Upper lobe of left lung (tissue), 6 donors: ENCODE results near the gene FXYD4. TPM values are rescaled to one million over a fixed set of nuclear protein-coding genes. Genes with fewer than 3 reads are reported as not detected.
"Not testable (repeated sequence)": the region's sequence is repeated elsewhere in the genome, so short reads cannot be mapped to it uniquely, and the experiment has no call there.

Experiments used
- ATAC-seq, 2 donors: fragments of 200-7000 bp; cut with Tn5 transposase; one replicate each; pipeline ENCODE4 v1.9.1; 2022; ENCODE audit warnings: mild to moderate bottlenecking in 2 of 2, moderate library complexity in 2 of 2; ENCODE audit not compliant: low FRiP score in 2 of 2
- DNase-seq, 2 donors: peaks; one replicate each; pipeline ENCODE4 v3.0.0-alpha.2; 2019 to 2020
- H3K27ac ChIP-seq, 4 donors: fragments of 200-600 bp; sonication (generic); one replicate each; pipeline ENCODE4 v1.5.1; 2016 to 2019
- H3K27me3 ChIP-seq, 4 donors: fragments of 200-600 bp; sonication (generic); one replicate each; pipeline ENCODE4 v1.5.1; 2017 to 2019
- H3K36me3 ChIP-seq, 4 donors: fragments of 200-600 bp; sonication (generic); one replicate each; pipeline ENCODE4 v1.5.1; 2016 to 2019
- H3K4me1 ChIP-seq, 4 donors: fragments of 200-600 bp; sonication (generic); one replicate each; pipeline ENCODE4 v1.5.1; 2018 to 2019
- H3K4me3 ChIP-seq, 4 donors: fragments of 200-600 bp; sonication (generic); one replicate each; pipeline ENCODE4 v1.5.1; 2017 to 2019; ENCODE audit warnings: mild to moderate bottlenecking in 2 of 4, moderate library complexity in 1 of 4
- H3K9me3 ChIP-seq, 4 donors: fragments of 200-600 bp; sonication (generic); one replicate each; pipeline ENCODE4 v1.5.1; 2018 to 2019
- EP300 ChIP-seq, 4 donors: sonication (generic); formaldehyde crosslinking; IDR thresholded peaks; one replicate each; pipeline ENCODE4 v1.5.1; 2017; ENCODE audit warnings: antibody characterized with exemption in 4 of 4, control low read depth in 2 of 4
- POLR2A ChIP-seq, 4 donors: fragments of 450-650 bp; IDR thresholded peaks; one replicate each; pipeline ENCODE4 v1.5.1; 2016 to 2017; ENCODE audit warnings: antibody characterized with exemption in 4 of 4, mild to moderate bottlenecking in 2 of 4
- POLR2AphosphoS5 ChIP-seq, 2 donors: sonication (generic); formaldehyde crosslinking; IDR thresholded peaks; one replicate each; pipeline ENCODE4 v1.5.1; 2017; ENCODE audit warnings: antibody characterized with exemption in 2 of 2
- WGBS, 2 donors: methylation state at CpG; one replicate each; pipeline ENCODE4 v1.1.5; 2017 to 2018; 5-methylcytosine and 5-hydroxymethylcytosine counted together
- total RNA-seq, 6 donors: library from RNA; depleted of rRNA in 4 of 6; stranded (reverse); fragments of >200 nt in 4 of 6; gene quantifications; one replicate each; pipeline versions ENCODE4 v1.1.0 to v1.2.1, GENCODE V29; 2016 to 2021
- TF ChIP-seq, protein P1 (sequence below), 6 experiments: fragments of 450-650 bp in 4 of 6; fragments of 200-600 bp in 2 of 6; sonication (generic) in 2 of 6; IDR thresholded peaks; one replicate each; pipeline ENCODE4 v1.5.1; 2016 to 2019; ENCODE audit warnings: antibody characterized with exemption in 6 of 6
- donor health status: DM: no; HTN: no; CAD: no; lungs with moderate emphysema.
- donor health status: DM: no; HTN: yes; CAD: no; lungs with severe emphysema.

FXYD4 gene
- total RNA-seq, 6 donors from 2014 or later, result 2.5 to 4.0 (median 2.7) TPM; not detected in 3

DNA sequence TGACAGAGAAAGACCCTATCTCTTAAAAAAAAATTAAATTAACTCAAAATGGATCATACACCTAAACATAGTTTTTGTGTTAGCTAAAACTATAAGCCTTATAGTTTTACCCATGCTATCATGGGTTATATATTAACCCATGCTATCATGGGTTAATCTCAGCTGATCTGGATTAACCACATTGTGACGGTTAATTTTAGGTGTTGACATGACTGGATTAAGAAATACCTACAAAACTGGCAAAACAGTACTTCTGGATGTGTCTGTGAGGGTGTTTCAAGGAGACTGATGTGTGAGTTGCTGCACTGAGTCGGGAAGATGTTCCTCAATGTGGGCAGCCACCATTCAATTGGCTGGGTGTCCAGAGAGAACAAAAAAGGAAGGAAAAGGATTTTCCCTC is 44.3 kb upstream of the FXYD4 start:
- no peak overlapping the region for H3K4me3 ChIP-seq
- H3K27ac ChIP-seq, result no peak overlapping the region
- DNase-seq (no peak), ATAC-seq (no peak)
- no peaks in the 10 kb centered on the region for H3K36me3 ChIP-seq
- peaks cover 0 to 6% (median 0%) of the 10 kb centered on the region in 4 donors for H3K27me3 ChIP-seq
- H3K9me3 ChIP-seq, result no peaks in the 10 kb centered on the region
- peaks cover 9 to 15% (median 11%) of the 10 kb centered on the region in 4 donors for H3K4me1 ChIP-seq
- 54 to 65% methylated on average over 2 of the region's 2 CpGs for WGBS, 2 donors
- TF ChIP-seq, protein P1, sequence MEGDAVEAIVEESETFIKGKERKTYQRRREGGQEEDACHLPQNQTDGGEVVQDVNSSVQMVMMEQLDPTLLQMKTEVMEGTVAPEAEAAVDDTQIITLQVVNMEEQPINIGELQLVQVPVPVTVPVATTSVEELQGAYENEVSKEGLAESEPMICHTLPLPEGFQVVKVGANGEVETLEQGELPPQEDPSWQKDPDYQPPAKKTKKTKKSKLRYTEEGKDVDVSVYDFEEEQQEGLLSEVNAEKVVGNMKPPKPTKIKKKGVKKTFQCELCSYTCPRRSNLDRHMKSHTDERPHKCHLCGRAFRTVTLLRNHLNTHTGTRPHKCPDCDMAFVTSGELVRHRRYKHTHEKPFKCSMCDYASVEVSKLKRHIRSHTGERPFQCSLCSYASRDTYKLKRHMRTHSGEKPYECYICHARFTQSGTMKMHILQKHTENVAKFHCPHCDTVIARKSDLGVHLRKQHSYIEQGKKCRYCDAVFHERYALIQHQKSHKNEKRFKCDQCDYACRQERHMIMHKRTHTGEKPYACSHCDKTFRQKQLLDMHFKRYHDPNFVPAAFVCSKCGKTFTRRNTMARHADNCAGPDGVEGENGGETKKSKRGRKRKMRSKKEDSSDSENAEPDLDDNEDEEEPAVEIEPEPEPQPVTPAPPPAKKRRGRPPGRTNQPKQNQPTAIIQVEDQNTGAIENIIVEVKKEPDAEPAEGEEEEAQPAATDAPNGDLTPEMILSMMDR (IDR thresholded peaks at IDR 0.05), result no peak
- TF ChIP-seq POLR2A (IDR thresholded peaks at IDR 0.05) (no peak), POLR2AphosphoS5 (IDR thresholded peaks at IDR 0.05) (no peak), EP300 (IDR thresholded peaks at IDR 0.05) (no peak)

DNA sequence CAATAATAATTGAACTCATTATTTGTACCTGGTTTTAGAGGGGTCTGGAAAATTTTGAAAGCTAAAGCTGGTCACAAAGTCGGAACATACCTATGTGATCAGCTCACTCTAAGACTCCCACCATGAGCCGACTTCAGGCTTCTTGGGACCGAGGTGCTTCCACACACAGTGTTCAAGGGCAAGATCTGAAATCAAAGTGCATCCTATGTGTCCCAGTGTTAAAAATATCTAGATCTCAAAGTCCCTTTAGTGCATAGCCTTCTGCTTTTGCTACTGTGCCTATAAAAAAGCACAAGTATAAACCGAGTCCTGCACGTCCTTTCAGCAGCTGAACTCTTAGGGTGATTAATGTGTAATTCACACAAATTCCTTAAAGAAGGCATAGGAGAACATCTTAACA is 43.5 kb upstream of the FXYD4 start:
- Histone ChIP-seq H3K36me3 (no peaks in the 10 kb centered on the region), H3K4me3 (no peak overlapping the region), H3K27me3 (peaks cover 0 to 2% (median 0%) of the 10 kb centered on the region in 4 donors), H3K27ac (no peak overlapping the region), H3K4me1 (peaks cover 3 to 9% (median 7%) of the 10 kb centered on the region in 4 donors), H3K9me3 (no peaks in the 10 kb centered on the region)
- TF ChIP-seq EP300 (IDR thresholded peaks at IDR 0.05), result no peak
- TF ChIP-seq, protein P1 (IDR thresholded peaks at IDR 0.05), result no peak
- TF ChIP-seq POLR2AphosphoS5 (IDR thresholded peaks at IDR 0.05), result no peak
- no peak for TF ChIP-seq POLR2A (IDR thresholded peaks at IDR 0.05)
- DNase-seq (no peak), ATAC-seq (no peak)
- 90 to 94% methylated on average over 5 of the region's 5 CpGs for WGBS, 2 donors

- DNase-seq, H3K9me3 ChIP-seq, H3K27ac ChIP-seq, H3K4me1 ChIP-seq, H3K4me3 ChIP-seq, H3K27me3 ChIP-seq, H3K36me3 ChIP-seq, ATAC-seq: not testable (repeated sequence)
- WGBS, 2 donors, result 94 to 95% methylated on average over 12 to 18 of the region's 18 CpGs
Observed at GRCh38 chr10:43328810-43329209, 42.6 kb upstream of the FXYD4 start.

DNA sequence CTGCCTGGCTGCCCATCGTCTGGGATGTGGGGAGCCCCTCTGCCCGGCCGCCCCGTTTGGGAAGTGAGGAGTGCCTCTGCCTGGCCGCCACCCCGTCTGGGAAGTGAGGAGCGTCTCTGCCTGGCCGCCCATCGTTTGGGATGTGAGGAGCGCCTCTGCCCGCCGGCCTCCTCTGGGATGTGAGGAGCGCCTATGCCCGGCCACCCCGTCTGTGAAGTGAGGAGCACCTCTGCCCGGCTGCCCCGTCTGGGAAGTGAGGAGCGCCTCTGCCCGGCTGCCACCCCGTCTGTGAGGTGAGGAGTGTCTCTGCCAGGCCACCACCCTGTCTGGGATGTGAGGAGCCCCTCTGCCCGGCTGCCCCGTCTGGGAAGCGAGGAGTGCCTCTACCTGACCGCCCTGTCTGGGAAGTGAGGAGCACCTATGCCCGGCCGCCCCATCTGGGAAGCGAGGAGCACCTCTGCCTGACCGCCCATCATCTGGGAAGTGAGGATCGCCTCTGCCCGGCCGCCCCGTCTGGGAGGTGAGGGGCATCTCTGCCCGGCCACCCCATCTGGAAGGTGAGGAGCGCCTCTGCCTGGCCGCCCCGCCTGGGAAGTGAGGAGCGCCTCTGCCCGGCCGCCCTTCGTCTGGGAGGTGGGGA is 42.1 kb upstream of the FXYD4 start:
- WGBS, 2 donors, result 94 to 97% methylated on average over 16 to 36 of the region's 40 CpGs
- H3K9me3 ChIP-seq, H3K4me1 ChIP-seq, ATAC-seq, DNase-seq, H3K36me3 ChIP-seq, H3K27ac ChIP-seq, H3K27me3 ChIP-seq, H3K4me3 ChIP-seq: not testable (repeated sequence)

- not testable (repeated sequence) for H3K27ac ChIP-seq, H3K27me3 ChIP-seq, H3K4me3 ChIP-seq, DNase-seq, H3K36me3 ChIP-seq, H3K4me1 ChIP-seq, H3K9me3 ChIP-seq, ATAC-seq
- WGBS, 2 donors, result 67 to 70% methylated on average over 7 to 10 of the region's 11 CpGs
Observed at GRCh38 chr10:43330049-43330823, 41.2 kb upstream of the FXYD4 start.

GRCh38 chr10:43330824-43331127 is 40.7 kb upstream of the FXYD4 start:
- H3K27ac ChIP-seq, H3K4me1 ChIP-seq, H3K4me3 ChIP-seq, H3K9me3 ChIP-seq, H3K36me3 ChIP-seq, ATAC-seq, H3K27me3 ChIP-seq, DNase-seq: not testable (repeated sequence)
- WGBS, 2 donors, result 81 to 84% methylated on average over 4 of the region's 4 CpGs

GRCh38 chr10:43333653-43334052 is 37.8 kb upstream of the FXYD4 start:
- Histone ChIP-seq H3K36me3 (no peaks in the 10 kb centered on the region), H3K27ac (no peak overlapping the region), H3K4me3 (no peak overlapping the region), H3K4me1 (peaks cover 0 to 21% (median 10%) of the 10 kb centered on the region in 4 donors), H3K9me3 (no peaks in the 10 kb centered on the region), H3K27me3 (no peaks in the 10 kb centered on the region)
- 96 to 98% methylated on average over 3 of the region's 3 CpGs for WGBS, 2 donors
- no peak for TF ChIP-seq POLR2A (IDR thresholded peaks at IDR 0.05)
- TF ChIP-seq POLR2AphosphoS5 (IDR thresholded peaks at IDR 0.05), result no peak
- TF ChIP-seq, protein P1 (IDR thresholded peaks at IDR 0.05), result no peak
- TF ChIP-seq EP300 (IDR thresholded peaks at IDR 0.05), result no peak
- ATAC-seq (no peak), DNase-seq (no peak)
